Liver (tissue), 9 donors: ENCODE results near the gene SLC16A6. TPM values are rescaled to one million over a fixed set of nuclear protein-coding genes. Genes with fewer than 3 reads are reported as not detected.

Source experiments
- DNase-seq: peaks from one replicate; pipeline ENCODE4 v3.0.0-alpha.2; 2017; ENCODE audit warnings: low spot score
- H3K27ac ChIP-seq, 2 donors: one replicate each; pipeline ENCODE4 v1.7.0; 2013; ENCODE audit warnings: inconsistent platforms in 2 of 2, low read length in 2 of 2, control low read depth in 1 of 2, low read depth in 1 of 2, mild to moderate bottlenecking in 1 of 2
- H3K27me3 ChIP-seq, 4 donors: one replicate each; pipeline versions ENCODE4 v1.6.1 to v1.7.0; 2013; ENCODE audit warnings: low read length in 3 of 4, inconsistent platforms in 1 of 4, mild to moderate bottlenecking in 1 of 4, moderate library complexity in 1 of 4; ENCODE audit not compliant: control insufficient read depth in 4 of 4, insufficient read depth in 4 of 4
- H3K36me3 ChIP-seq, 4 donors: one replicate each; pipeline versions ENCODE4 v1.6.1 to v1.7.0; 2013; ENCODE audit warnings: low read length in 3 of 4, mild to moderate bottlenecking in 3 of 4, low read depth in 1 of 4, moderate library complexity in 1 of 4; ENCODE audit not compliant: control insufficient read depth in 4 of 4, insufficient read depth in 3 of 4
- H3K4me1 ChIP-seq, 4 donors: one replicate each; pipeline versions ENCODE4 v1.6.1 to v1.7.0; 2013; ENCODE audit warnings: low read length in 3 of 4, mild to moderate bottlenecking in 3 of 4, moderate library complexity in 1 of 4; ENCODE audit not compliant: control insufficient read depth in 4 of 4, insufficient read depth in 4 of 4
- H3K4me3 ChIP-seq, 3 donors: one replicate each; pipeline versions ENCODE4 v1.6.1 to v1.7.0; 2013; ENCODE audit warnings: low read length in 3 of 3, control low read depth in 1 of 3, low read depth in 1 of 3, mild to moderate bottlenecking in 1 of 3
- H3K9ac ChIP-seq, 2 donors: one replicate each; pipeline ENCODE4 v1.7.0; 2013; ENCODE audit warnings: low read length in 2 of 2, mild to moderate bottlenecking in 2 of 2, moderate library complexity in 2 of 2, control low read depth in 1 of 2, low read depth in 1 of 2
- H3K9me3 ChIP-seq, 4 donors: one replicate each; pipeline versions ENCODE4 v1.6.1 to v1.7.0; 2013; ENCODE audit warnings: low read length in 3 of 4; ENCODE audit not compliant: control insufficient read depth in 4 of 4
- EGR1 ChIP-seq, 2 donors: IDR thresholded peaks; 2 replicates each; pipeline ENCODE4 v1.6.1; 2016 to 2018; ENCODE audit warnings: antibody characterized with exemption in 2 of 2, low read depth in 2 of 2
- FOXA1 ChIP-seq: IDR thresholded peaks from 2 replicates; pipeline ENCODE4 v1.6.1; 2016; ENCODE audit warnings: antibody characterized with exemption
- FOXA2 ChIP-seq: IDR thresholded peaks from 2 replicates; pipeline ENCODE4 v1.6.1; 2016; ENCODE audit warnings: antibody characterized with exemption
- GABPA ChIP-seq, 2 donors: IDR thresholded peaks in 1 of 2; conservative IDR thresholded peaks in 1 of 2; 2 replicates each; pipeline ENCODE4 v1.6.1; 2016; ENCODE audit warnings: antibody characterized with exemption in 2 of 2, mild to moderate bottlenecking in 1 of 2, moderate library complexity in 1 of 2
- HNF4A ChIP-seq, 2 donors: conservative IDR thresholded peaks; 2 replicates each; pipeline ENCODE4 v1.6.1; 2016; ENCODE audit warnings: antibody characterized with exemption in 2 of 2, mild to moderate bottlenecking in 2 of 2
- HNF4G ChIP-seq: IDR thresholded peaks from 2 replicates; pipeline ENCODE4 v1.6.1; 2016; ENCODE audit warnings: antibody characterized with exemption
- JUND ChIP-seq, 2 donors: IDR thresholded peaks; 2 replicates each; pipeline ENCODE4 v1.6.1; 2016; ENCODE audit warnings: antibody characterized with exemption in 2 of 2
- NR2F2 ChIP-seq: IDR thresholded peaks from 2 replicates; pipeline ENCODE4 v1.6.1; 2016; ENCODE audit warnings: antibody characterized with exemption
- RAD21 ChIP-seq, 2 donors: IDR thresholded peaks; 2 replicates each; pipeline ENCODE4 v1.6.1; 2016; ENCODE audit warnings: antibody characterized with exemption in 2 of 2, mild to moderate bottlenecking in 2 of 2
- RXRA ChIP-seq, 2 donors: IDR thresholded peaks; 2 replicates each; pipeline ENCODE4 v1.6.1; 2017 to 2018; ENCODE audit warnings: antibody characterized with exemption in 2 of 2, mild to moderate bottlenecking in 1 of 2
- SP1 ChIP-seq: IDR thresholded peaks from 2 replicates; pipeline ENCODE4 v1.6.1; 2018; ENCODE audit warnings: antibody characterized with exemption, mild to moderate bottlenecking
- TAF1 ChIP-seq: conservative IDR thresholded peaks from 2 replicates; pipeline ENCODE4 v1.6.1; 2016; ENCODE audit warnings: antibody characterized with exemption, mild to moderate bottlenecking
- YY1 ChIP-seq: IDR thresholded peaks from 2 replicates; pipeline ENCODE4 v1.6.1; 2016; ENCODE audit warnings: antibody characterized with exemption, mild to moderate bottlenecking
- WGBS: extraction: QIAGEN DNeasy Blood & Tissue Kit; methylation state at CpG from one replicate; pipeline ENCODE4 v1.1.7; 2013; 5-methylcytosine and 5-hydroxymethylcytosine counted together
- polyA plus RNA-seq, 2 donors: library from polyadenylated mRNA; stranded (reverse) in 1 of 2; unstranded in 1 of 2; fragments of 200-250 nt in 1 of 2; fragments of >200 nt in 1 of 2; fragmentation: Nextera tagmentation in 1 of 2; extraction: Ambion mirVana in 1 of 2; gene quantifications; one replicate each; pipeline versions ENCODE4 v1.2.1 to v1.2.3, GENCODE V29; 2013 to 2015
- total RNA-seq, 2 donors: library from RNA; depleted of rRNA; stranded (reverse); fragments of >200 nt; gene quantifications; one replicate each; pipeline ENCODE4 v1.2.3, GENCODE V29; 2014
- TF ChIP-seq, protein P1 (sequence below): IDR thresholded peaks from 2 replicates; pipeline ENCODE4 v1.6.1; 2016; ENCODE audit warnings: antibody characterized with exemption
- TF ChIP-seq, protein P2 (sequence below): IDR thresholded peaks from 2 replicates; pipeline ENCODE4 v1.6.1; 2016; ENCODE audit warnings: antibody characterized with exemption, mild to moderate bottlenecking
- TF ChIP-seq, protein P3 (sequence below): fragments of 150-350 bp; IDR thresholded peaks from 2 replicates; pipeline ENCODE4 v1.5.1; 2017; ENCODE audit warnings: improper control_type of control experiment, low read depth, low read length; ENCODE audit not compliant: missing input control
- TF ChIP-seq, protein P4 (sequence below): IDR thresholded peaks from 2 replicates; pipeline ENCODE4 v1.6.1; 2016; ENCODE audit warnings: antibody characterized with exemption
- TF ChIP-seq, protein P5 (sequence below): IDR thresholded peaks from 2 replicates; pipeline ENCODE4 v1.6.1; 2016; ENCODE audit warnings: antibody characterized with exemption
- donor health status: healthy.
- donor health status: healthy.
- donor health status: healthy.
- donor health status: healthy.
- donor health status: healthy.

The SLC16A6 gene
- total and polyA plus RNA-seq, 4 donors: 0.11 to 0.92 (median 0.59) TPM

DNA sequence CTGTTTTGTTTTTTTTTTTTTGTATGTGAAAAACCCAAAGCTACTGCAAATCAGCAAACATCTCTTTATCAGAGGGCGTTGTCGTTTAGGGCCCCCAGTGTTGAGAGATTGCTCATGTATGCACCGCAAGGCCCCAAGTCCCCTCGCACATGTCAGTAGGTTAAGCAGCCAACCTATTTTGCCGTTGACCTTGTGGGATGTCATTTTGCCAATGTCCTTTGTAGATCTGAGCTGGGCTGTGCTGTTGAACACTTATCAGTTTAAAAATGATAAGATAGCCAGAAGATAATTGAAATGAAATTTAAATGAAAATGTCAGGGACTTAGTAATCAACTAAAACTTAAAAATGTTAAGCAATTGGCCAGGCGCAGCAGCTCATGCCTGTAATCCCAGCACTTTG is 26.5 kb upstream of the SLC16A6 start:
- DNase-seq: no peak
- H3K4me3 ChIP-seq: no peak overlapping the region
- no peaks in the 10 kb centered on the region for H3K9me3 ChIP-seq
- H3K27me3 ChIP-seq: no peaks in the 10 kb centered on the region
- H3K4me1 ChIP-seq: no peaks in the 10 kb centered on the region
- no peak overlapping the region for H3K27ac ChIP-seq
- TF ChIP-seq TAF1 (no peak), RAD21 (IDR thresholded peaks at IDR 0.05) (no peak), JUND (IDR thresholded peaks at IDR 0.05) (no peak), NR2F2 (no peak), FOXA1 (no peak), EGR1 (IDR thresholded peaks at IDR 0.05; ENCODE audit: low read depth in 2 of 2) (no peak), HNF4A (conservative IDR thresholded peaks at IDR 0.05) (no peak), GABPA (IDR thresholded peaks at IDR 0.05 in 1 of 2, conservative IDR thresholded peaks at IDR 0.05 in 1 of 2) (no peak), FOXA2 (no peak), SP1 (no peak), HNF4G (no peak), RXRA (IDR thresholded peaks at IDR 0.05) (no peak), YY1 (no peak)
- TF ChIP-seq, protein P1, sequence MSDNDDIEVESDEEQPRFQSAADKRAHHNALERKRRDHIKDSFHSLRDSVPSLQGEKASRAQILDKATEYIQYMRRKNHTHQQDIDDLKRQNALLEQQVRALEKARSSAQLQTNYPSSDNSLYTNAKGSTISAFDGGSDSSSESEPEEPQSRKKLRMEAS: no peak
- TF ChIP-seq, protein P2, sequence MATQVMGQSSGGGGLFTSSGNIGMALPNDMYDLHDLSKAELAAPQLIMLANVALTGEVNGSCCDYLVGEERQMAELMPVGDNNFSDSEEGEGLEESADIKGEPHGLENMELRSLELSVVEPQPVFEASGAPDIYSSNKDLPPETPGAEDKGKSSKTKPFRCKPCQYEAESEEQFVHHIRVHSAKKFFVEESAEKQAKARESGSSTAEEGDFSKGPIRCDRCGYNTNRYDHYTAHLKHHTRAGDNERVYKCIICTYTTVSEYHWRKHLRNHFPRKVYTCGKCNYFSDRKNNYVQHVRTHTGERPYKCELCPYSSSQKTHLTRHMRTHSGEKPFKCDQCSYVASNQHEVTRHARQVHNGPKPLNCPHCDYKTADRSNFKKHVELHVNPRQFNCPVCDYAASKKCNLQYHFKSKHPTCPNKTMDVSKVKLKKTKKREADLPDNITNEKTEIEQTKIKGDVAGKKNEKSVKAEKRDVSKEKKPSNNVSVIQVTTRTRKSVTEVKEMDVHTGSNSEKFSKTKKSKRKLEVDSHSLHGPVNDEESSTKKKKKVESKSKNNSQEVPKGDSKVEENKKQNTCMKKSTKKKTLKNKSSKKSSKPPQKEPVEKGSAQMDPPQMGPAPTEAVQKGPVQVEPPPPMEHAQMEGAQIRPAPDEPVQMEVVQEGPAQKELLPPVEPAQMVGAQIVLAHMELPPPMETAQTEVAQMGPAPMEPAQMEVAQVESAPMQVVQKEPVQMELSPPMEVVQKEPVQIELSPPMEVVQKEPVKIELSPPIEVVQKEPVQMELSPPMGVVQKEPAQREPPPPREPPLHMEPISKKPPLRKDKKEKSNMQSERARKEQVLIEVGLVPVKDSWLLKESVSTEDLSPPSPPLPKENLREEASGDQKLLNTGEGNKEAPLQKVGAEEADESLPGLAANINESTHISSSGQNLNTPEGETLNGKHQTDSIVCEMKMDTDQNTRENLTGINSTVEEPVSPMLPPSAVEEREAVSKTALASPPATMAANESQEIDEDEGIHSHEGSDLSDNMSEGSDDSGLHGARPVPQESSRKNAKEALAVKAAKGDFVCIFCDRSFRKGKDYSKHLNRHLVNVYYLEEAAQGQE: no peak
- TF ChIP-seq, protein P3, sequence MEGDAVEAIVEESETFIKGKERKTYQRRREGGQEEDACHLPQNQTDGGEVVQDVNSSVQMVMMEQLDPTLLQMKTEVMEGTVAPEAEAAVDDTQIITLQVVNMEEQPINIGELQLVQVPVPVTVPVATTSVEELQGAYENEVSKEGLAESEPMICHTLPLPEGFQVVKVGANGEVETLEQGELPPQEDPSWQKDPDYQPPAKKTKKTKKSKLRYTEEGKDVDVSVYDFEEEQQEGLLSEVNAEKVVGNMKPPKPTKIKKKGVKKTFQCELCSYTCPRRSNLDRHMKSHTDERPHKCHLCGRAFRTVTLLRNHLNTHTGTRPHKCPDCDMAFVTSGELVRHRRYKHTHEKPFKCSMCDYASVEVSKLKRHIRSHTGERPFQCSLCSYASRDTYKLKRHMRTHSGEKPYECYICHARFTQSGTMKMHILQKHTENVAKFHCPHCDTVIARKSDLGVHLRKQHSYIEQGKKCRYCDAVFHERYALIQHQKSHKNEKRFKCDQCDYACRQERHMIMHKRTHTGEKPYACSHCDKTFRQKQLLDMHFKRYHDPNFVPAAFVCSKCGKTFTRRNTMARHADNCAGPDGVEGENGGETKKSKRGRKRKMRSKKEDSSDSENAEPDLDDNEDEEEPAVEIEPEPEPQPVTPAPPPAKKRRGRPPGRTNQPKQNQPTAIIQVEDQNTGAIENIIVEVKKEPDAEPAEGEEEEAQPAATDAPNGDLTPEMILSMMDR: no peak
- TF ChIP-seq, protein P4, sequence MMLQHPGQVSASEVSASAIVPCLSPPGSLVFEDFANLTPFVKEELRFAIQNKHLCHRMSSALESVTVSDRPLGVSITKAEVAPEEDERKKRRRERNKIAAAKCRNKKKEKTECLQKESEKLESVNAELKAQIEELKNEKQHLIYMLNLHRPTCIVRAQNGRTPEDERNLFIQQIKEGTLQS: no peak
- TF ChIP-seq, protein P5, sequence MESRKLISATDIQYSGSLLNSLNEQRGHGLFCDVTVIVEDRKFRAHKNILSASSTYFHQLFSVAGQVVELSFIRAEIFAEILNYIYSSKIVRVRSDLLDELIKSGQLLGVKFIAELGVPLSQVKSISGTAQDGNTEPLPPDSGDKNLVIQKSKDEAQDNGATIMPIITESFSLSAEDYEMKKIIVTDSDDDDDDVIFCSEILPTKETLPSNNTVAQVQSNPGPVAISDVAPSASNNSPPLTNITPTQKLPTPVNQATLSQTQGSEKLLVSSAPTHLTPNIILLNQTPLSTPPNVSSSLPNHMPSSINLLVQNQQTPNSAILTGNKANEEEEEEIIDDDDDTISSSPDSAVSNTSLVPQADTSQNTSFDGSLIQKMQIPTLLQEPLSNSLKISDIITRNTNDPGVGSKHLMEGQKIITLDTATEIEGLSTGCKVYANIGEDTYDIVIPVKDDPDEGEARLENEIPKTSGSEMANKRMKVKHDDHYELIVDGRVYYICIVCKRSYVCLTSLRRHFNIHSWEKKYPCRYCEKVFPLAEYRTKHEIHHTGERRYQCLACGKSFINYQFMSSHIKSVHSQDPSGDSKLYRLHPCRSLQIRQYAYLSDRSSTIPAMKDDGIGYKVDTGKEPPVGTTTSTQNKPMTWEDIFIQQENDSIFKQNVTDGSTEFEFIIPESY: no peak
- H3K9ac ChIP-seq: no peak overlapping the region
- no peaks in the 10 kb centered on the region for H3K36me3 ChIP-seq
- 93% methylated on average over 6 of the region's 6 CpGs for WGBS
